Brain microvascular endothelial cell (primary cell): Measurements from ENCODE around the gene EN2.

Experiments used
- DNase-seq: peaks from one replicate; pipeline ENCODE4 v3.0.0-alpha.2; 2020
- H3K27ac ChIP-seq: fragments of 250-450 bp; sonication (Bioruptor Pico); 2 replicates; pipeline ENCODE4 v1.5.1; 2020; ENCODE audit warnings: mild to moderate bottlenecking, moderate library complexity
- H3K27me3 ChIP-seq: fragments of 250-450 bp; sonication (Bioruptor Pico); replicated peaks from 2 replicates; pipeline ENCODE4 v1.5.1; 2020; ENCODE audit warnings: mild to moderate bottlenecking
- H3K36me3 ChIP-seq: fragments of 250-450 bp; sonication (Bioruptor Pico); replicated peaks from 2 replicates; pipeline ENCODE4 v1.5.1; 2020; ENCODE audit warnings: mild to moderate bottlenecking
- H3K4me3 ChIP-seq: 2 replicates; pipeline ENCODE4 v1.5.1; 2011; ENCODE audit warnings: low read depth, mild to moderate bottlenecking, control low read depth, low read length, moderate library complexity
- CTCF ChIP-seq: IDR thresholded peaks from 2 replicates; pipeline ENCODE4 v1.5.1; 2011; ENCODE audit warnings: low read depth, mild to moderate bottlenecking, moderate library complexity, low read length, control low read depth, inconsistent platforms; ENCODE audit errors: missing control alignments
- in situ Hi-C: cut with HindIII; loops from 2 replicates; pipeline ENCODE4 v1.10.0; 2017; ENCODE audit warnings: low sequenced_read_pairs, low pct_ligation_motif_present

The EN2 gene

GRCh38 chr7:155489862-155490696 is 32.1 kb downstream of the EN2 start:
- Histone ChIP-seq H3K27ac (no peak overlapping the region), H3K36me3 (no peaks in the 10 kb centered on the region)

GRCh38 chr7:155490697-155491628 is 33.0 kb downstream of the EN2 start:
- Histone ChIP-seq H3K36me3 (no peaks in the 10 kb centered on the region), H3K27ac (no peak overlapping the region), H3K27me3 (peaks cover 4% of the 10 kb centered on the region), H3K4me3 (no peak overlapping the region)
- in situ Hi-C loops = no loop called here
- no peak for DNase-seq
- TF ChIP-seq CTCF = no peak

More at GRCh38 chr7:155489862-155490696, 32.1 kb downstream of the EN2 start:
- in situ Hi-C loops = no loop called here
- no peak for TF ChIP-seq CTCF
- no peak for DNase-seq
- Histone ChIP-seq H3K4me3 (no peak overlapping the region), H3K27me3 (peaks cover 4% of the 10 kb centered on the region)

- in situ Hi-C loops = no loop called here
Observed at GRCh38 chr7:155491812-155492211, 33.9 kb downstream of the EN2 start.

GRCh38 chr7:155493744-155494538 is 36.0 kb downstream of the EN2 start:
- no peak for DNase-seq
- Histone ChIP-seq H3K27me3 (peaks cover 4% of the 10 kb centered on the region), H3K4me3 (no peak overlapping the region), H3K27ac (no peak overlapping the region), H3K36me3 (no peaks in the 10 kb centered on the region)
- in situ Hi-C loops = no loop called here
- TF ChIP-seq CTCF = no peak

More at GRCh38 chr7:155491812-155492211, 33.9 kb downstream of the EN2 start:
- H3K36me3 ChIP-seq = no peaks in the 10 kb centered on the region
- DNase-seq = no peak
- H3K4me3 ChIP-seq = no peak overlapping the region
- no peak for TF ChIP-seq CTCF
- peaks cover 4% of the 10 kb centered on the region for H3K27me3 ChIP-seq
- H3K27ac ChIP-seq = no peak overlapping the region

GRCh38 chr7:155494551-155494950 is 36.6 kb downstream of the EN2 start:
- Histone ChIP-seq H3K27ac (no peak overlapping the region), H3K36me3 (no peaks in the 10 kb centered on the region), H3K27me3 (peaks cover 4% of the 10 kb centered on the region), H3K4me3 (no peak overlapping the region)
- in situ Hi-C loops = no loop called here
- no peak for DNase-seq
- no peak for TF ChIP-seq CTCF
